ENCODE data around the gene ST6GALNAC1.

GRCh38 chr17:76674600-76674999 is 31.0 kb upstream of the ST6GALNAC1 start:
- TF ChIP-seq POLR2A (IDR thresholded peaks at IDR 0.05; ENCODE audit: low read length) (no peak), GATA1 (IDR thresholded peaks at IDR 0.05; ENCODE audit: low read depth, low read length) (no peak)
